HG03064 (cell line): ENCODE results near the gene CYB5R3.

ENCODE experiments used
- ATAC-seq: cut with Tn5 transposase; IDR thresholded peaks from one replicate; pipeline ENCODE4 v1.9.1; 2021; ENCODE audit warnings: low read depth; ENCODE audit not compliant: unreplicated experiment

Gene CYB5R3

DNA sequence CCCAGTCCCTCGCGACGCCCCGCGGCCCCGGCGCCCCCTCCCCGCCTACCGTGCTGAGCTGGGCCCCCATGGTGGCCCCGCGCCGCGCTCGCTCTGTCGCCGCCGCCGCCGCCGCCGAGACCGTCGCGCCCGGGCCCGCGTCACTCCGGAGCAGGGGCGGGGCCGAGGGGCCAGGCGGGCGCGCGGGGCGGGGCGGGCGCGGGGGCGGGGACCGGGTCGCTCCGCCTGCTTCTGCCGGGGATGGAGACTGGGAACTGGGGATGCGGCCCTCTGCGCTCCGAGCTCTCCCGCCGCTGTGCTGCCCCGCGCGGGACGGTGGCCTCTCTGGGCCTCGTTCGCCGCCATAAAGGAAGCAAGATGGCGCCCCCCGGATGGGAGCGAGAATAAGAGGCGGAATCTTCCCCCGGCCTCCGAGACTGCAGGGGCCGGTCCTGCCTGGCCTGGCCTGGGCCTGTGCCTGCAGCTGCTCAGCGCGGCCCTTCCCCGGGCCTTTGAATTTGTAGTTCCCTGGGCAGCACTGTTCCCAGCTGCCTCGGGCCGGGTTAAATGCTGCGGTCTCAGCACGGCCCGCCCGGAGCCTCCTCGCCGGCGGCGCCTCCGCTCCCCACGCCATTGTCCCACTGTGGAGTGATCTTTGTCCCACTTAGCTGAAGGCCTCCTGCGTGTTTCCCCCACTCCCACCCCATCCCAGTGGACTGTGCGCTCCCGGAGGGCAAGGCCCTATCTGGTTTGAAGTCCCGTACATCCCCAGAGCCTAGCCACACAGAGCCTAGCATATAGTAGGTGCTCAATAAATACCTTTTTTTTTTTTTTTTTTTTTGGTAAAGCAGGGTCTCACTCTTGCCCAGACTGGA, at the start of gene CYB5R3:
Gene CYB5R3, minus strand, starts transcription at position 147 of the 854 bp plus-strand sequence. Its CDS starts 77 bp downstream, at position 70.
- peak; percentile 56 for ATAC-seq

DNA sequence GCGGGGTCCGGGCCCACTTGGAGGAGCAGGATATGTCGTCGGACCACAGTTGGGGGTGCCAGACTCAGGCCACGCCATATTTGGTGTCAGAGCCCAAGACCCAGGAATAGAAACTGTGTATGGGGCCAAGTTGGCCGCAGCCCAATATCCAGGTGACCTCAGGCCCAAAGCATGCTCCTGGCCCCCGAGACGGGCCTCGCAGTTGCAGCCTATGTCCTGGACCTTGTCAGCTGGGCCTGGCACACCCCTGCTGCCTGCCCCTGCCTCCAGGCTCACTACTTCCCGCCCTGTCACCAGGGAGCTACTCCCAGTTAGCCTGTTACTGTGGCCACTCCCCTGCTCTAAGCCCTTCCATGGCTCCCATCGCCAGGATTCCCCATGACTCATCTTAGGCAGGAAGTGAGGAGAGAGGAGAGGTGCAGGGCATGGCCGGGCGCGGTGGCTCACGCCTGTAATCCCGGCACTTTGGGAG, 48.4 kb upstream of the CYB5R3 start:
- ATAC-seq, result no peak

DNA sequence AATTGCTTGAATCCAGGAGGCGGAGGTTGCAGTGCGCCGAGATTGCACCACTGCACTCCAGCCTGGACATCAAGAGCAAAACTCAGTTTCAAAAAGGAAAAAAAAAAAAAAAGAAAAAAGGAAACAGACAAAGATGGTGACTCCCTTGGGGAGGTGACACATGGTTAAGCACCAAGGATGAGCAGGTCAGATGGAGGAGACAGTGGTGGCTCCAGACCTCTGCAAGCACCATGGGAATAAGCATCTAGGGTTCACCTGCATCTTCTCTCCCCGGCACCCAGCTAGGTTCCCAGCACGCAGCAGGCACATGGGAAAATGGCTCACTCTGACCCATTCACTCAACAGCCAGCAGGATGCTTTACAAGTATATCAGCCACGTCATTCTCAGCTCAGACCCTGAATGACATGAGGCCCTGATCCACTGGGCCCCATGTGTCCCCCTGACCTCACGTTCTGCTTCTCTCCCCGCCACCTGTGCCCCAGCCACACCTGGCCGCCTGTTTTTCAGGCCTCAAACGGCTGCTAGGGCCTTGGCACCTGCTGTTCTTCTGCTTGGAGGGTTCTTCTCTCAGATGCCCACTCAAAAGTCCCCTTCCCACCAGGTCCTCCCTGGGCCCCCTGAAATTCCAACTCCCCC, 47.3 kb upstream of the CYB5R3 start:
- no peak for ATAC-seq

DNA sequence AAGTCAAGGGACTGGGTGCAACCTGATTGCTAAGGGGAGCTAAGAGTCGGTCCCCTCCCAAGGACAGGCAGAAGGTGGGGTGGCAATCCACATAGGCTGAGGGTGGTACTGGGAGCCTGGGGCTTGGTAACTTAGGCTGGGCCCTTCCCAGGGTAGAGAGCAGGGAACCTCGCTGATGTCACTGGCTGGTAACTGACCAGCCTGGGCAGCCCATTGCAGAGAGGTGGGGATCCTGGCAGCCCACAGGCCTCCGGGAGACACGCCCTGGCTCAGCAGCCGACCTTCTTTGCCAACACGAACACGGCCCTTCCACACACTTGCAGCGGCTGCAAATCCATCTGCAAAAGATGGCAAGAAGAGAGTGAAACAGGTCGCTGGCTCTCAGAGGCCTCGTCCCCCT, 46.1 kb upstream of the CYB5R3 start:
- no peak for ATAC-seq

DNA sequence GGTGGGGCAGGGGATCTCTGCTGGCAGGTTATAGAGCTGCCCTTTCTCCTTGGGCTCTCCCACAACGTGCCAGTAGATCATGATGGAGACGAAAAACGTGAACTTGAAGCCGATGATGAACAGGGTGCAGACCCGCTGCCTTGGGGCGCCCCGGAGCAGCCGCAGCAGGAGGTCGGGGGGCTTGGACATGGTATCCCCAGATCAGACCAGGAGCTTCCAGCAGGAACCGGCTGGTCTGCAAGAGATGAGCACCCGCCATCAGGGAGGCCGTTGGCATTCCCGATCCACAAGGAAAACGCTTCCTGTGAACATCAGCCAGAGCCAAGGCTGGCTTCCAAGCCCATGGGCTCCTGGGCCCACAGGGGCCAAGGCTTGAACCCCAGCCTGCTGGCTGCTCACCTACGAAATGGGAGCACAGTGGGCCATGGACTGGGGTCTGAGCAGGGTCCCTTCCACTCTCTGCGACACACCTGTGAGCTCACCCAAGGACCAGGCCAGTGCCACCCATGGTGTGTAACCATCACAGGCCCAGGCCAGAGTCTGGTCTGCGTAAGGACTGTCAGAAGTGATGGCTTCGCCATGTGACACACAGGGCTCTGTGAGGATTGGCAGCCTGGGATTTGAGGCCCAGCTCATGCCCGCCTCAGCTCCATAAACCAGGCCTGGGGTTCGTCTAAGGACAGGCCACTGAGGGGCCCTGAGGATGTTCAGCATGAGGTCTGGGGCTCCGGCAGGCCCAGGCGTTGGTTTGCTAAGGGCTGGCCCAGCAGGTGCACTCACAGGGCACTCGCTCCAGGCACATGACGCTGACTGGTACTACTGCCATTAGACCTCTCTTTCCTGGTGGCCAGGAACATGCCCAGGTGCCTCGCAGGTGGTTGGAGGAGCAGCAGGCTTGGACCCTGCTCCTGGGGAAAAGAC, 44.8 kb upstream of the CYB5R3 start:
- no peak for ATAC-seq

DNA sequence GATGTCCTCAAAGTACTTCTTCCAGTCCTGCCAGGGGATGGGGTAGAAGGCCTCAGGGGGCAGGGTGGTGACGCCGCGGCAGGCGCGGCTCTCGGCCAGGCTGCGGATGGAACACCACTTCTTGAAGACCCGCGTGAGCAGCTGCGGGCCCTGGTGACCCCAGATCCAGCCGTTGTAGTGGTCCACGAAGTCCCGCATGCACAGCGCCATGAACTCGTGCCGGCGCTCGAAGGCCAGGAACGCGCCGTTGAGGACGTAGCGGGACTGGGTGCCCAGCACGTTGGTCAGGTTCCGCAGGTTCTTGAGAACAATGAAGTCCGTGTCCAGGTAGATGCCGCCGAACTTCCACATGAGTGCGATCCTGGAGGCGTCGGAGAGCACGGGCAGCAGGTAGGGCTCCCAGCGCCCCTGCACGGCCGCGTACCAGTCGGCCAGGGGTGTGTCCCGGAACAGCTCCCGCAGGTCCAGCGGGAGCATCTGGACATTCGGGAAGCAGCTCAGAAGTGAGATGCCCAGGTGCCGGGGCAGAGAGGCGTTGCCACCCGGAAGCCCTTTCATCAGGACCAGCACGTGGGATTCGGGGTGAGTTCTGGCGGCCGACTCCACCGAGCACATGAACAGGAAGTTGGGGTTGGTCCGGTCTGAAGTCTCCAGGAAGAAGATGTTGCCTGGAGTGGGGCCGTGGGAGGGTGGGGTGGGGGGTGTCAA, 44.0 kb upstream of the CYB5R3 start:
- ATAC-seq, result no peak

DNA sequence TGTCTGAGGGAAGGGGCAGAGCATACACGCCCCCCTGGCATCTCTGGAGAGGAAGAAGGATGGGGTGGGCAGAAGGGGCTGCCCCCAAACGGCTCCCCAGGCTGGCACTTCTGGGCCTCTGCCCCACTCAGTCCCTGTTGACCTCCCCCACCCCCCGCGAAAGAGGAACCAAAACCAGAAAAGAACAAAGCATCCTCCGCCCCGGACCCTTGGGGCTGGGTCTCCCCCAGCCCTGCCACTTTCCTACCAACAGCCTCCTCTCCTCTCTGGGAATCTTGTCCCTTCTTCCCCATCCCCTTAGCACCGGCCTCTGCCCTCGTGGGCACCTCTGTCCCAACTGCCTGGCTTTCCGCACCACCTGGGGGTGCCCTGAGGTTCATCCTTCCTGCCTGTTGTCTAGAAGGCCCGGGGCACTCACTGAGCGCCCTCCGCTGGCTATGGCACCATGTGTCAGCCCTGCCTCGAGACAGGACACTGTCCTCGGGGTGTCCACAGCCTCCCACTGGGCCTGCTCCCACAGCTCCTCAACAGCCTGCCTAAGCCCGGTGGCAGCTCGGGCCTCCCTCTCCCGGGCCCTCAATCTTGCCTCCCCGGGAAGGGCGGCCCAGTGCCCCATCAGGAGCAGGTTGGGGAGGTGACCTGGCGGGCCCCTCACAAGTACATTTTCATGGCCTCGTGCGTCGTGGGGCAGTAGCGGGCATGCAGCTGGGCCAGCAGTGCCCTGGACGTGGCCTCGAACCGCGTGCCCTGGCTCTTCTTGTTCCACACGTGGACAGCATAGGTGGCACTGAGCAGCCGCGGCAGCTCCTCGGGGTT, 43.3 kb upstream of the CYB5R3 start:
- no peak for ATAC-seq

DNA sequence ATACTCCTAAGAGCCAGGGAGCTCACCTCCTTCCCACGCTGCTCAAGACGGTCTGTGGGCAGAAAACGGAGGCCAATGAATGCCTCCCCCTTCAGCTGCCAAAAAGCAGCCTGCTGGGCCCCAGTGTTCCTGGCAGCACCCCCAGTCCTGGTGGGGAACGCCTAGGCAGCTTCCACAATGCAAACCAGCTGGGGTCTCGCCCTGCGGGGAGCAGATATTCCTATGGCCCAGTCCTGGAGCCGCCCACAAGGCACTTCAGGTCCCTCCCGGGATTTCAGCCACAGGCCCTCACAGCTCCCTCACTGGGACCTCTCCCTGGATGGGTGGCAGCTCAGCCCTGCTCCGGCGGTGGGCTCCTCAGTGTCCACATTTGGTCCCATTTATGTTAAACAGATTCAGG, 42.2 kb upstream of the CYB5R3 start:
- ATAC-seq, result no peak

DNA sequence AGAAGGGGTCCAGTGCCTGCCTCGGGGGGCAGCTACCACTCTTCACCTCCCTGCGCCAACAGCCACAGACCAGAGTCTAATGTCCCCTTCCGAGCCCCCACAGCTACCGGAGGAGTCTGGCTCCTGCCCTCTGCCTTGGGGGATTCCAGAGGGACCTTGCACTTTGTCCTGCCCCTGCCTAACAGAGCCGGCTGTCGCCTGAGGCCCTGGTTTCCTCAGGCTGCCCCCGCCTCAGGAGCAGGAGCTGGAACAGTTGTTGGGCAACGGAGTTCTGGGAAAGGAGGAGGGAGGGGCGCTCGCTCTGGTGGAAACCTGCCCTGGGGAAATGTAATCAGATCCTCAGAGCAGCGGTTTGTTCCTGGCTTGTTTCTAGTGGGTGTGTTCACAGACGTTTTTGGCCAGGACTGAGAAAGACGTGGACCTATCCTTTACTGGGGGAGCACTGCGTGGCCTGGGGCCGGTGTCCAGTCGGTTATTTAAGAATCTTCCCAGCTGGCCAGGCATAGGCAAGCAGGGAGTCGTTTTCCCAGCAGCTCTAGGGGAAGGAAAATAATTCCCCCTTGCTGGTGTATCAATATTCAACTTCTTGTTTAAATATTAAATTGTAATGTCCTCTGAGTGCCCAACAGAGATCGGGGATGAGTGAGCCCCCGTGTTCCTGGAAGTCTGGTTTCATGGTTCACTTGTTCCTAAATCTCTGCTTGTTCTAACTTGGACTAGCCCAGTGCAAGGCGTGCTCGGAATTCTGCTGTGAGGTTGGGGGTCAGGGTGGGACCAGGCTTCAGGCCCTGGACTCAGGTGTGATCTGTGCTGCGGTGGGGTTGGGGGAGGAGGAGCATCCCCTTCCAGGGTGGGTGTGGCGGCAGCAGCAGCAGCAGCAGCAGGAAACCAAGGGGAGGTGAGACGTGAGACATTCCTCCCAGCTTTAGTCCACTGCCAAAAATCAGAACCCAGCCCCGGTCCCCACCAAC, 39.3 kb upstream of the CYB5R3 start:
- ATAC-seq, result no peak

DNA sequence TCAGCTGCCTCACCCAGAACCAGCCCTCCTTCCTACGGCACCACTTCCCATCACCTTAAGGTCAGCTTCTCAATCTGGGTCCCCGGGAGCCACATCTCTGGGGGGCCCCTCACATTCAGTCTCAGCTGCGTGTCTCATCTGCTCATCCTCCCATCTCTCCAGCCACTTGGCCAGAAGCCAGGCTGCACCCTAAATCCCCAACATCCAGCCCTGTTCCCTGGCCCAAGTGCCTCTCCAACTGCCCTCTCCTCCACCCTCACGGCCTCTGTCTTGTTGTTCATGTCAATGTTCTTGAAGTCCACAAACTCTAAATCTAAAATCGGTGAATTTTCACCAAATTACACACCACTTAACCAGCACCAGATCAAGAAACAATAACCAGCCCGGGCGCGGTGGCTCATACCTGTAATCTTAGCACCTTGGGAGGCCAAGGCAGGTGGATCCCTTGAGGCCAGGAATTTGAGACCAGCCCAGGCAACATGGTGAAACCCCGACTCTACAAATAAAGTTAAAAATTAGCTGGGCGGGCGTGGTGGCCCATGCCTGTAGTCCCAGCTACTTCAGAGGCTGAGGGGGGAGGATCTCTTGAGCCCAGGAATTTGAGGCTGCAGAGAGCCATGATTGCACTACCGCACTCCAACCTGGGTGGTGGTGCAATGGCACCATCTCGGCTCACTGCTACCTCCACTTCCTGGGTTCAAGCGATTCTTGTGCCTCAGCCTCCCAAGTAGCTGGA, 37.7 kb upstream of the CYB5R3 start:
- no peak for ATAC-seq

DNA sequence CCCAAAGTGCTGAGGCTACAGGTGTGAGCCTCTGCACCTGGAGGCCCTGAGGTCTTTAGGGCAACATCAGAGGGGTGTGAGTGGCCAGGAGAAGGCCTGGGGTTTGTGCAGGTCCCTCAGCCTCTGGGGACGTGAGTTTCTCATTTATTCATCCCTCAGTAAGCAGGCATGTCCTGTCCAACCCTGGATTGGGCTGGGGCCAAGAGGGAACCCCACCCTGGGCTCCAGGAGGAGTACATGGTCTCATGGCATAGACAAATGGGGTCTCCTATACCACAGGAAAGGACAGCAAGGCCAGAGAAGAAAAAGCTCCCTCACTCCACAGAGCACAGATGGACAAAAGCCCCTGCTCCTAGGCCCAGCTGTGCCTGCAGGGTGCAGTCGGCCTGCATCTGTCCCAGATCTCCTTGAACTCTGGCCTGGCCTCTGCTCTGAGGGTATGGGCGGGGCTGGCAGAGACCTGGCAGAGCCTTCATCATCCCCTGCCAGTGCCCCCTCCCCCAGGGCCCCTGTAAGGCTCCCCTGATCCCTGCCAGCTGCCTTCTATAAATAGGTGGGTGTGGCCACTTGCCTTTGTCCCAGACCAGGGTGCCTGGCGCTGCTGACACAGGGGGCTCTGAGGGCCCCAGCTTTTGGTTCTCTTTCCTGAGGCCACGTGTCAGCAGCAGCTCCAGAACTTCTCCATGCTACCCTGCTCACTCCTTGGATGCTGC, 36.9 kb upstream of the CYB5R3 start:
- ATAC-seq, result no peak

DNA sequence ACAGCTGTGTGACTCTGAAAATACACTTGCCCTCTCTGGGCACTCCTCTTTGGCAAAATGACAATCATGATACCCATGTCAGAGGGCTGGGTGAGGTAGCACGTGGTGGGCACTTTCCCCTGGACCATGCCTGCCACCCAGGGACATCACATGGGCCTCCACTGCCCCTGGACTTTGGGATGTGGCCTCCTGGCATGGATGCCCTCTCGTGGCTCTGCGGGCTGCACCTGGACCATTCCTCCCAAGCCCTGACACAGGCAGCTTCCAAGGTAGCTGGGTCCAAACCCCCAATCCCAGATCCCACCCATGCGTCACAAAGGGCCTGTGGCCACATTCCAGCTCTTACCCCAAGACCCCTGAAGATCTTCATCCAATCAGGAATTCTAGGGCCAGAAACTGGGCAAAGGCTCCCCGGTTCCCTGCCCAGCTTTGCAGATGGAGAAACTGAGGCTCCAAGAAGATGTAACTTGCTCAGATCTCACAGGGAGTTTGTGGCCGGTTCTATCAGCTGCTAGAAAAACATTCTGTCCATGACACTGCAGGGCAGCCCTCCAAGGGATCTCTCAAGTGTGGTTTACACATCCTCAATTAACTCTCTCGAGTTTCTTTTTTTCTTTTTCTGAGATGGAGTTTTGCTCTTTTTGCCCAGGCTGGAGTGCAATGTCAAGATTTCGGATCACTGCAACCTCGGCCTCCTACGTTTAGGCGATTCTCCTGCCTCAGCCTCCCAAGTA, 35.4 kb upstream of the CYB5R3 start:
- ATAC-seq, result no peak

DNA sequence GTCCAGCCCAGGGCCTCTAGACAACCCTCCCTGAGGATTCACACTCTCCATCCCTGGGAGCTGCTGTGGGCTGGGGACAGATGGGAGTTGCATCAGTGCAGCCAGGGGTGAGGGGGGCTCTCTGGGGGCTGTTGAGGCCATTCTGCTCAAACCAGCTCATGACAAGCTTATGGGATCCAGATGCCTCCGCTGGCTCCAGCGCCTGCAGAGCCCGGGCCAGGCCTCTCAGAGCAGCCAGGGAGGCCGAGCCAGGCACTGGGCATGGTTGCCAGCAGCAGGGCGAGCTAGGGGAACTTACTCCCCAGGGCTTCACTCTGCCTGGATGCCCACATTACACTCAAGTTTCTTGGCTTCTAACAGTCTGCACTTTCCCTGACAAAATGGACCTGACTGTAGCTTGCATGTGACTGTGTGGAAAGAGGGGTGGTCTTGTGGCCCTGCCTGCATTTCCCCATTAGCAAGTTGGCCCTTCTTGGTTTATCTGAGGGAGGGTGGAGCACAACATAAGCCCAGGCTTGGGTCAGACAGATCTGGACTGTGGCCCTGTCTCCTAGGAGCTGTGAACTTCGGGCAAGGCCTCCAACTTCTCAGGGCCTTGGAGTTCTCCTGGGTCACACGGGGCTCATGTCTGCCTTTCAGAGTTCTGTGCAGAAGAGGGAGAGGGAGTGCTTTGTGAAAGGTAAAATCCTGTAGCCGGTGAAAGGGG, 34.5 kb upstream of the CYB5R3 start:
- no peak for ATAC-seq

DNA sequence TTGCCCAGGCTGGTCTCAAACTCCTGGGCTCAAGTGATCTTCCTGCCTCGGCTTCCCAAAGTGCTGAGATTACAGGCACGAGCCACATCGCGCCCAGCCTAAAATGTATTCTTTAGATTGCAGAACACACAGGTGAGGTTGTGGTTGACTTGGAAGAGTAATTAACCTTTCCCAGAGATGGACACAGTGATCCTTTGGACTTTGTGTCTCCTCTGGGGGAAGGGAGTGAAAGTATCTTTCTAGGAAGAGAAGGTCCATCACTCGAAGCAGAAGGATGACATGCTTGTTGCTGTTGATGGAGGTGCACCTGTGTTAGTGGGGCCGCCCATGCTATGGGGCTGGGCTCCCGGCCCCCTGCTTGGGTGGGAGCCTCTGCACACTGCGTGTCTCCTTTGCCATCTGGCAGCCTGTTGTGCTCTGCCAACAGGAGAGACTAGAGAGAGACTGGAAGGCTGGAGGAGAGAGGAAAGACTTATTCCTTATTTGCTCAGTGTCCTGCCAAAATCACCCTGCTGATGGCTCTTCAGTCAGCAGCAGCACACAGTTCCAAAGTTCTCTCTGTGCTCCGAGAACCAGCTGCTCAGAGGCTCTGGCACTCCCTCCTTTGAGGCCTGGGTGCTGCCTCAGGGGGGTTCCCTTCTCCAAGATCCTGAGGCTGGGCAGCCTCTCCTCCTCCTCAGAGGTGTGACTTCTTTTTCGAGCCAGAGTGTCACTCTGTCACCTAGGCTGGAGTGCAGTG, 33.1 kb upstream of the CYB5R3 start:
- ATAC-seq, result no peak

DNA sequence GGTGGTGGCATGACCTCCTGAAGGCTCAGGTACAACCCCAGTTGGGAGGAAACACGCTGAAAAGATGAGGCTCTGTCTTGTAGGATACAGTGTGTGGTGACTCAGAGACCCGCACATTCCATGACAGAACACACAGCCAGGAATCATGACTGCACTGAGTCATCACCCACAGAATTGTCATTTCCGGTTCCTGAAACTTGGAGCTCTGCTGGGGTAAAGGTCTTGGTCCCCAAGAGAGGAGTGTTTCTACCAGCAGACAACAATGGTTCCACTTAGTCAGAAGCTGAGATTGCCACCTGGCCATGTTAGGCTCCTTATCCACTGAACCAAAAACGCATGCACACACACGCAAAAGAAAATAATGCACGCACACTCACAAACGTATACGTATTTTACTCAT, 31.5 kb upstream of the CYB5R3 start:
- ATAC-seq, result no peak
